Measurements from ENCODE around the gene DOCK2. TPM values are rescaled to one million over a fixed set of nuclear protein-coding genes. Genes with fewer than 3 reads are reported as not detected.

The DOCK2 gene
- total RNA-seq, 1 experiment from 2014 or later = 0.42 TPM

- ChIA-PET POLR2A (no interaction called here), CTCF (interaction anchor here (0.7 to 0.8 kb wide), 2 partner anchors 10 to 621 kb away, joined by 3 to 4 read pairs; no protein-coding TSS in a partner anchor)
- peak; percentile 32 for DNase-seq (ENCODE audit: unreplicated experiment)
- no peak overlapping the region for H3K4me3 Mint-ChIP-seq (ENCODE audit: unreplicated experiment)
- no TSS peak for BruUV-seq (replicated peaks)
- no peaks in the 10 kb centered on the region for H3K9me3 Mint-ChIP-seq (ENCODE audit: unreplicated experiment)
- H3K27ac Mint-ChIP-seq (ENCODE audit: low read depth, unreplicated experiment) = no peak overlapping the region
- no peaks in the 10 kb centered on the region for H3K27me3 Mint-ChIP-seq (ENCODE audit: insufficient read depth, unreplicated experiment)
- intact Hi-C loops (cut with micrococcal nuclease) = no loop called here
- peaks cover 10% of the 10 kb centered on the region for H3K4me1 Mint-ChIP-seq (ENCODE audit: insufficient read depth, unreplicated experiment)
- TF ChIP-seq CTCF (IDR thresholded peaks at IDR 0.05; ENCODE audit: unreplicated experiment) = no peak
- H3K36me3 Mint-ChIP-seq (ENCODE audit: insufficient read depth, unreplicated experiment) = no peaks in the 10 kb centered on the region
Observed at GRCh38 chr5:169651526-169651925, 14.5 kb downstream of the DOCK2 start.

DNA sequence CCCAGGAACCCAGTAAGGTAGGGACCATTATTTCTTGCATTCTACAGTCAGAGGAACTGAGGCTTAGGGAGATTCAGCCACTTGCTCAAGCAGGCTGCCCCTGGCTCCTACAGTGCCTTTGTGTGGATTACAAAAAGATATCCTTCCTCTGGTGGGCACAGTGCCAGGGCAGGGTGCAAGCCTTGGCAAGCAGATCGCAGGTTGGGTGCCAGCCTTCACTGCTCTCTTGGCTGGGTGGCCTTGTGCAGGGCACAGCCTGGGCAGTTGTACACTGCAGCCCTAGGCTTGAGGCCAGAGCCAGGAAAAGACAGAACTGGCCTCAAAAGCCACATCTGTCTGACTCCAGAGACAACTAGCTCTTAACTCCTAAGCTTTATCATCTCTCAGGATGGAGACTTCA, 15.0 kb downstream of the DOCK2 start:
- intact Hi-C loops (cut with micrococcal nuclease) = no loop called here
- no peaks in the 10 kb centered on the region for H3K27me3 Mint-ChIP-seq (ENCODE audit: insufficient read depth, unreplicated experiment)
- ChIA-PET CTCF (interaction anchor here (0.6 to 0.8 kb wide), 3 partner anchors 10 to 31 kb away, joined by 3 to 4 read pairs (median 3); no protein-coding TSS in a partner anchor), POLR2A (no interaction called here)
- peaks cover 12% of the 10 kb centered on the region for H3K4me1 Mint-ChIP-seq (ENCODE audit: insufficient read depth, unreplicated experiment)
- no peak overlapping the region for H3K4me3 Mint-ChIP-seq (ENCODE audit: unreplicated experiment)
- no peaks in the 10 kb centered on the region for H3K9me3 Mint-ChIP-seq (ENCODE audit: unreplicated experiment)
- TF ChIP-seq CTCF (IDR thresholded peaks at IDR 0.05; ENCODE audit: unreplicated experiment) = no peak
- no TSS peak for BruUV-seq (replicated peaks)
- H3K36me3 Mint-ChIP-seq (ENCODE audit: insufficient read depth, unreplicated experiment) = no peaks in the 10 kb centered on the region
- peak; percentile 84 for DNase-seq (ENCODE audit: unreplicated experiment)
- H3K27ac Mint-ChIP-seq (ENCODE audit: low read depth, unreplicated experiment) = no peak overlapping the region

- TF ChIP-seq CTCF (IDR thresholded peaks at IDR 0.05; ENCODE audit: unreplicated experiment) = no peak
Observed at GRCh38 chr5:169653091-169653490, 16.0 kb downstream of the DOCK2 start.

GRCh38 chr5:169655353-169655752, 18.3 kb downstream of the DOCK2 start:
- Mint-ChIP-seq H3K36me3 (ENCODE audit: insufficient read depth, unreplicated experiment) (no peaks in the 10 kb centered on the region), H3K27ac (ENCODE audit: low read depth, unreplicated experiment) (no peak overlapping the region), H3K4me3 (ENCODE audit: unreplicated experiment) (no peak overlapping the region), H3K4me1 (ENCODE audit: insufficient read depth, unreplicated experiment) (peaks cover 12% of the 10 kb centered on the region), H3K27me3 (ENCODE audit: insufficient read depth, unreplicated experiment) (no peaks in the 10 kb centered on the region), H3K9me3 (ENCODE audit: unreplicated experiment) (no peaks in the 10 kb centered on the region)
- CTCF ChIA-PET = interaction anchor here (0.6 kb wide), 1 partner anchor 889 kb away, joined by 3 read pairs; no protein-coding TSS in a partner anchor
- no peak for DNase-seq (ENCODE audit: unreplicated experiment)
- TF ChIP-seq CTCF (IDR thresholded peaks at IDR 0.05; ENCODE audit: unreplicated experiment) = no peak
- intact Hi-C loops (cut with micrococcal nuclease) = no loop called here
- BruUV-seq (replicated peaks) = no TSS peak
- POLR2A ChIA-PET = no interaction called here

More at GRCh38 chr5:169653091-169653490, 16.0 kb downstream of the DOCK2 start:
- intact Hi-C loops (cut with micrococcal nuclease) = no loop called here
- Mint-ChIP-seq H3K4me1 (ENCODE audit: insufficient read depth, unreplicated experiment) (peaks cover 12% of the 10 kb centered on the region), H3K27ac (ENCODE audit: low read depth, unreplicated experiment) (no peak overlapping the region), H3K4me3 (ENCODE audit: unreplicated experiment) (no peak overlapping the region), H3K36me3 (ENCODE audit: insufficient read depth, unreplicated experiment) (no peaks in the 10 kb centered on the region), H3K9me3 (ENCODE audit: unreplicated experiment) (no peaks in the 10 kb centered on the region), H3K27me3 (ENCODE audit: insufficient read depth, unreplicated experiment) (no peaks in the 10 kb centered on the region)
- ChIA-PET POLR2A (interaction anchor here (0.6 kb wide), 1 partner anchor 720 kb away, joined by 3 read pairs; no protein-coding TSS in a partner anchor), CTCF (no interaction called here)
- DNase-seq (ENCODE audit: unreplicated experiment) = no peak
- BruUV-seq (replicated peaks) = no TSS peak
